HG03565 (cell line): ENCODE results near the gene TXNDC17.
A peak's percentile ranks its signal among the peaks of the same experiment; 100 is the strongest.
"Not testable (repeated sequence)": the region's sequence is repeated elsewhere in the genome, so short reads cannot be mapped to it uniquely, and the experiment has no call there.

Experiments used
- ATAC-seq: cut with Tn5 transposase; IDR thresholded peaks from one replicate; pipeline ENCODE4 v1.9.1; 2021; ENCODE audit warnings: mild to moderate bottlenecking, moderate library complexity; ENCODE audit not compliant: unreplicated experiment

TXNDC17 gene

GRCh38 chr17:6640536-6641246, at the start of gene TXNDC17, which contains the start of gene KIAA0753:
TSS of gene TXNDC17 (plus strand) at chr17:6641060. CDS start at chr17:6641083, 23 bp downstream.
TSS of gene KIAA0753 (minus strand) at chr17:6640711. CDS start at chr17:6635103, 5,608 bp downstream.
- ATAC-seq: peak; percentile 80

GRCh38 chr17:6591599-6592158, 49.2 kb upstream of the TXNDC17 start:
- no peak for ATAC-seq

- no peak for ATAC-seq
Observed at GRCh38 chr17:6592173-6592572, 48.7 kb upstream of the TXNDC17 start.

GRCh38 chr17:6593371-6593770, 47.5 kb upstream of the TXNDC17 start:
- ATAC-seq: not testable (repeated sequence)

GRCh38 chr17:6596081-6596480, 44.8 kb upstream of the TXNDC17 start:
- no peak for ATAC-seq

GRCh38 chr17:6596511-6596910, 44.3 kb upstream of the TXNDC17 start:
- ATAC-seq: no peak

- ATAC-seq: no peak
Observed at GRCh38 chr17:6596941-6597340, 43.9 kb upstream of the TXNDC17 start.

GRCh38 chr17:6597727-6598126, 43.1 kb upstream of the TXNDC17 start:
- no peak for ATAC-seq

GRCh38 chr17:6599364-6599763, 41.5 kb upstream of the TXNDC17 start:
- ATAC-seq: no peak

GRCh38 chr17:6602141-6602540, 38.7 kb upstream of the TXNDC17 start:
- no peak for ATAC-seq

- no peak for ATAC-seq
Observed at GRCh38 chr17:6603744-6604325, 37.0 kb upstream of the TXNDC17 start.

GRCh38 chr17:6605142-6605541, 35.7 kb upstream of the TXNDC17 start:
- ATAC-seq: no peak

GRCh38 chr17:6608321-6608720, 32.5 kb upstream of the TXNDC17 start:
- ATAC-seq: no peak

- ATAC-seq: no peak
Observed at GRCh38 chr17:6610011-6610410, 30.8 kb upstream of the TXNDC17 start.

- no peak for ATAC-seq
Observed at GRCh38 chr17:6611231-6611630, 29.6 kb upstream of the TXNDC17 start.

GRCh38 chr17:6623941-6624340, 16.9 kb upstream of the TXNDC17 start:
- no peak for ATAC-seq

GRCh38 chr17:6626616-6627015, 14.2 kb upstream of the TXNDC17 start:
- ATAC-seq: no peak

- ATAC-seq: no peak
Observed at GRCh38 chr17:6627019-6627418, 13.8 kb upstream of the TXNDC17 start.

GRCh38 chr17:6630390-6630789, 10.5 kb upstream of the TXNDC17 start:
- no peak for ATAC-seq

- ATAC-seq: no peak
Observed at GRCh38 chr17:6632530-6632929, 8.3 kb upstream of the TXNDC17 start.

GRCh38 chr17:6633263-6633662, 7.6 kb upstream of the TXNDC17 start:
- ATAC-seq: no peak

GRCh38 chr17:6636105-6636504, 4.8 kb upstream of the TXNDC17 start:
- no peak for ATAC-seq
